ENCODE data around the gene NDEL1. TPM values are rescaled to one million over a fixed set of nuclear protein-coding genes. Genes with fewer than 3 reads are reported as not detected.

The NDEL1 gene
- total and polyA plus RNA-seq, 2 donors (not counting 3 experiments of a cell fraction or from before 2014, with no cell fraction given), result 60.0 to 87.4 TPM

DNA sequence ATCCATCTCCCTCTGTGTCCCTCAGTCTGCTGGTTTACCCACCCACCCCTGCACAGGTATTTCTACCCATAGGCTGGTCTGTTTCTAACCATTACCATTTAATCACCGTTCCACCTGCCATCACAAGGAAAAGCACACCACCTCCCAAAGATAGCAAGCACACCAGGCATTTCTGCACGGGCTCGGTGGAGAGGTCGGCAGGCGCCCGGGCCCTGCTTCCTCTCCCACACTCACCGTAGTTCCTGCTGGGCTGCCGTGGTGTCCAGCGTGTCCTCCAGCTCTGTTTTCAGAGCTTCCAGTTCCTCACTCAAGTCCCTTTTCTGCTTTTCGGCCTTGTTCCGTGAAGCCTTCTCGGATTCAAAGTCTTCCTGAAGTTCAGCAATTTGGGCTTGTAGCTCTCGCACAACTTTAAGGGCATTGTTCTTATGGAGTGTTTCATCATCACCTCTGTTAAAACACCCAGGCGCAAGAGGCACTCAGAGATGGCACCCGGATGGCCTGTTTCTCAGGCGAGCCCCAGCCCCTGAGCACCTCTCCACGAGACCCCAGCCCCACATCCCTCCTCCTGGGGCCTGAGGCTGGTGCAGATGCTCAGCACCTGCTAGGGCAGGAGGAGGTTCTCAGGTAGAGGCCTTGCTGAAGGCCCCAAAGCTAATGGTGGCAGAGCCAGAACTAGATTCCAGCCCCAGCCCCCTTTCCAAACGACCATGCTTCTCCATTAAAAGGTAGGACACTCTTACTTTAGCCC is 69.0 kb downstream of the NDEL1 start:
- TF ChIP-seq JUN (IDR thresholded peaks at IDR 0.05; ENCODE audit: borderline replicate concordance, insufficient read depth, insufficient read length, low read depth) (no peak), MAX (IDR thresholded peaks at IDR 0.05; ENCODE audit: insufficient read depth, insufficient read length) (no peak), FOS (IDR thresholded peaks at IDR 0.05; ENCODE audit: borderline replicate concordance, insufficient read depth, low read length) (no peak), CTCF (IDR thresholded peaks at IDR 0.05; ENCODE audit: extremely low read depth in 1 of 2, insufficient read depth in 1 of 2, low read depth in 1 of 2, low read length in 2 of 2) (no peak), POLR2A (IDR thresholded peaks at IDR 0.05; ENCODE audit: low read depth, low read length) (no peak), POLR2AphosphoS5 (IDR thresholded peaks at IDR 0.05; ENCODE audit: insufficient read depth, low read depth, low read length) (no peak), GATA2 (IDR thresholded peaks at IDR 0.05; ENCODE audit: insufficient read depth, insufficient read length, low read depth, low read length) (no peak), EZH2 (IDR thresholded peaks at IDR 0.05; ENCODE audit: borderline replicate concordance, low read depth, low read length, severe bottlenecking) (no peak), MYC (IDR thresholded peaks at IDR 0.05; ENCODE audit: low read depth, low read length) (no peak)
- H4K20me1 ChIP-seq (replicated peaks; ENCODE audit: control insufficient read depth, extremely low read depth, insufficient read depth, low read length), result no peaks in the 10 kb centered on the region
- no peak overlapping the region for H3K4me2 ChIP-seq (ENCODE audit: insufficient read depth, low read length)
- BruUV-seq (replicated peaks), result no TSS peak
- H3K27ac ChIP-seq (ENCODE audit: insufficient read depth, low read depth, low read length), result no peak overlapping the region
- H3K9ac ChIP-seq (replicated peaks; ENCODE audit: extremely low read depth, insufficient read depth, low read length), result no peak overlapping the region
- FAIRE-seq (no peak), DNase-seq (ENCODE audit: low read depth, low spot score) (no peak)
- POLR2A ChIA-PET, result no interaction called here
- H3K4me1 ChIP-seq (ENCODE audit: control insufficient read depth, extremely low read depth, insufficient read depth, low read length), result no peaks in the 10 kb centered on the region
- no peaks in the 10 kb centered on the region for H3K27me3 ChIP-seq (ENCODE audit: control insufficient read depth in 2 of 2, insufficient read depth in 2 of 2, low read length in 2 of 2)
- H3K79me2 ChIP-seq (ENCODE audit: control insufficient read depth, insufficient read depth, low read length), result no peaks in the 10 kb centered on the region
- dilution Hi-C loops (cut with MboI; ENCODE audit: extremely low pct_ligation_motif_present, low sequenced_read_pairs) (no loop called here), intact Hi-C loops (cut with micrococcal nuclease) (no loop called here)
- H3K9me3 ChIP-seq (replicated peaks; ENCODE audit: control insufficient read depth, insufficient read depth, low read length), result no peaks in the 10 kb centered on the region
- peaks cover 18 to 69% of the 10 kb centered on the region in 2 experiments for H3K36me3 ChIP-seq (ENCODE audit: control insufficient read depth in 2 of 2, extremely low read depth in 1 of 2, insufficient read depth in 2 of 2, low read length in 2 of 2)
- CTCF ChIA-PET, result no interaction called here
- no peak overlapping the region for H3K4me3 ChIP-seq (replicated peaks in 1 of 3; ENCODE audit: insufficient read depth in 1 of 3, low read depth in 1 of 3, low read length in 3 of 3)
- H2AFZ ChIP-seq (ENCODE audit: low read depth, low read length), result no peak overlapping the region
- H3K9me1 ChIP-seq (replicated peaks; ENCODE audit: control insufficient read depth, extremely low read depth, insufficient read depth, low read length), result no peaks in the 10 kb centered on the region
